Renal cortical epithelial cell (primary cell): Measurements from ENCODE around the gene CYBA. TPM values are rescaled to one million over a fixed set of nuclear protein-coding genes. Genes with fewer than 3 reads are reported as not detected.
"Not testable (repeated sequence)": the region's sequence is repeated elsewhere in the genome, so short reads cannot be mapped to it uniquely, and the experiment has no call there.

Experiments used
- DNase-seq: peaks from one replicate; pipeline ENCODE4 v3.0.0-alpha.2; 2011; ENCODE audit warnings: low read depth
- total RNA-seq: library from RNA; depleted of rRNA; stranded (reverse); fragments of >200 nt; gene quantifications from 2 replicates; pipeline ENCODE4 v1.2.3, GENCODE V29; 2014

Gene CYBA
- total RNA-seq, 1 donor from 2014 or later, result 594 TPM

- DNase-seq, result no peak
These were observed 35.9 kb downstream of the CYBA start for GRCh38 chr16:88614818-88615580.

GRCh38 chr16:88613911-88614817 is 36.7 kb downstream of the CYBA start:
- no peak for DNase-seq

GRCh38 chr16:88613293-88613692 is 37.6 kb downstream of the CYBA start:
- DNase-seq, result no peak

GRCh38 chr16:88610909-88611812 is 39.7 kb downstream of the CYBA start:
- no peak for DNase-seq

- DNase-seq, result no peak
These were observed 40.8 kb downstream of the CYBA start for GRCh38 chr16:88610080-88610479.

GRCh38 chr16:88609426-88609825 is 41.4 kb downstream of the CYBA start:
- not testable (repeated sequence) for DNase-seq

- no peak for DNase-seq
These were observed 42.8 kb downstream of the CYBA start for GRCh38 chr16:88608076-88608475.

GRCh38 chr16:88606148-88606757 is 44.6 kb downstream of the CYBA start:
- no peak for DNase-seq

- DNase-seq, result no peak
These were observed 45.4 kb downstream of the CYBA start for GRCh38 chr16:88605186-88606147.

GRCh38 chr16:88602091-88602490 is 48.8 kb downstream of the CYBA start:
- no peak for DNase-seq

GRCh38 chr16:88601313-88602036 is 49.4 kb downstream of the CYBA start:
- no peak for DNase-seq

- DNase-seq, result no peak
These were observed 50.3 kb downstream of the CYBA start for GRCh38 chr16:88600539-88600896.

GRCh38 chr16:88599825-88600538 is 50.9 kb downstream of the CYBA start:
- DNase-seq, result peak; percentile 11

GRCh38 chr16:88599092-88599733 is 51.6 kb downstream of the CYBA start:
- no peak for DNase-seq

GRCh38 chr16:88597856-88598491 is 52.9 kb downstream of the CYBA start:
- no peak for DNase-seq

- no peak for DNase-seq
These were observed 54.4 kb downstream of the CYBA start for GRCh38 chr16:88596483-88596882.

GRCh38 chr16:88595921-88596320 is 54.9 kb downstream of the CYBA start:
- DNase-seq, result no peak

- no peak for DNase-seq
These were observed 55.8 kb downstream of the CYBA start for GRCh38 chr16:88595101-88595500.
